CD4-positive, alpha-beta T cell treated with Interleukin-17A for 4 hours (primary cell): ENCODE data around the gene MAST4.

Experiments used
- DNase-seq: peaks from one replicate; pipeline ENCODE4 v3.0.0-alpha.2; 2020; ENCODE audit warnings: mixed read lengths

The MAST4 gene

DNA sequence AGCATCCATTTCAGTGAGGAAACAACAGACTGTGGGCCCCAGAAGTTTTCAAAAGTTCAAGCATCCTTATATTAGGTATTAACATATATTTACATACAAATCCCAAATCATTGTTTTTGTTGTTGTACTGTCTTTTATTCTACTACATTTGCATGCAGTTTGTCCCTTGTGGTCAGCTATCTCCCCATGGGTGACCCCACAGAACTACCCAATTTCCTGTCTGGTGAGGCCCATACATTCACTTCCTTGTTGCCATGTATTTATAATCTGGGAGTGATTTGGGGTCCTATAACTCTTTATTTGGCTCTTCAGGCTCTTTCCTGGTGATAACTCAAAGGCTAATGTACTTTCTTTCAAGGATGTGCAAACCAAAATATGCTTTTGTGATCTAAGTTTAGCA is 603.7 kb downstream of the MAST4 start:
- DNase-seq = no peak

DNA sequence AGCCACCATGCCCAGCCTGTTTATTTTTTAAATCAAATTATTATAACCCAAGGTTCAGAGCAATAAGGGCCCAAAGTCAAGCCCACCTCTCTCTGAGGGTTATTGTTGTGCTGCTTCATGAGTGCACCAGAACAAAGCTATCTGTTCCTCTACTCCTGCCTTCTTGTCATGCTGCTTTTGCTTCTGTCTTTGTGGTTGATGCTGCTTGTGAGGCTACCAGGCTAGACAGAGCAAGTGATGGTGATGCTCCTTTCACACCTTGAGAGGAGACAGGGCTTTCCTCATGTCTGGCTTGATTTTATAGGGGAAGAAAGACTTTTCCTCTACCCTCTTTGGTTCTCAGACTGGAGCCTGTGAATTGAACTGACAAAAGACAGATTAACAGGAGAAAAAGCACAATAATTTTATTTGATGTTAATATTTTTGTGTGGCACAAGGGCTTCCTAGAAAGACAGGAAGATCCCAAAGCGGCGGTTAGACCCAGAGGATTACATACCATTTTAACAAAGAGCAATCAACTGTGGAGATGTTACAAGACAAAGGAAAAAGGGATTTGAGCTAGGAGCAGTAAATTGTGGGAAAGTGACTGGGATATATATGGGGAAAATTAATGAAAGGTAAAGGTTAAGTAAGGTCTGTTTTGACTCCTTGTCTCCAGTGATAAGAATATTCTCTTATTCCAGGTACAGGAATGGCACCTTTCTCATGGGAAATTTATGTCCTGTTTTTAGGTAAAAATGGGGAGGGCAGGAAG is 604.8 kb downstream of the MAST4 start:
- DNase-seq = no peak

DNA sequence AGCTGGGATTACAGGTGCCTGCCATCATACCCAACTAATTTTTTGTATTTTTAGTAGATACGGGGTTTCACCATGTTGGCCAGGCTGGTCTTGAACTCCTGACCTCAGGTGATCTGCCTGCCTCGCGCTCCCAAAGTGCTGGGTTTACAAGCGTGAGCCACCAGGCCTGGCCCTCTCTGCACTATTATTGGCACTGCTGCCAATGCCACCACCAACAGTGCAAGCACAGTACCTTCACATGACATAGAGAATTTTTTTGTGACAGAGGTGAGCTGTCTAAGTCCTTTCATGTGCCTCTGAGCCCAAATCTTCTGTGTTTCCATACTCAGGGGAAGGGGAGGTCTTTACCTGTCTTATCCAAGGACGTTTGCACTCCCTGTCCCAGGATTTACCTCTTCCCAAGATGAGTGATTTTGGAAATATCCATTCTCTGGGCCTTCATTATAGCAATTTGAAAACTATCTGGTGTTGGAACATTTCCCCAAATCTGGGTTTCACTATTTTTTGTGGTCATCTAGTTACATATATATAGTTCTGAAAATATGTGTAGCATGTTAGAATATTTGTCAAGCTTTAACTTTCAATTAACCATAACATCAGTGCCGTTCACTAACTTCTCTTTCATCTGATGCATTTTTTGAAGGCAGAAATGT is 605.8 kb downstream of the MAST4 start:
- DNase-seq = no peak

DNA sequence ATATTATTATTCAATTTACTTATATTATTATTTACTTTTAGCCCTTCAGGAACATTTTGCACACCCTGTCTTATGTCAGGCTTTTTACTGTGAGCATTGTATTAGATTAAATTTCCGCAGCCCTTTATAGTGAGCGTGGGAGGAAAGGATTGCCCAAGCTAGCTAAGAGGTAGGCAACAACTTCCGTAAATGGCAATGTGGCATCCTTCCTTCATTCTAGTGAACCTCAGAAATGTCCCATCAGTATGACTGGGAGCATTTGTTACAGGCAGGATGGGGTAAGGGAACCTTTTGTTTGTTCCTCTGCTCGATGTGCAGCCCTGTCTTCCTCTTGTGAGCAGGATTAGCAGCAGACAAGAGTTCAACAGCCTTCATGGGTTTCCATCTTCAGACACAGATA is 606.6 kb downstream of the MAST4 start:
- DNase-seq = peak; percentile 25

DNA sequence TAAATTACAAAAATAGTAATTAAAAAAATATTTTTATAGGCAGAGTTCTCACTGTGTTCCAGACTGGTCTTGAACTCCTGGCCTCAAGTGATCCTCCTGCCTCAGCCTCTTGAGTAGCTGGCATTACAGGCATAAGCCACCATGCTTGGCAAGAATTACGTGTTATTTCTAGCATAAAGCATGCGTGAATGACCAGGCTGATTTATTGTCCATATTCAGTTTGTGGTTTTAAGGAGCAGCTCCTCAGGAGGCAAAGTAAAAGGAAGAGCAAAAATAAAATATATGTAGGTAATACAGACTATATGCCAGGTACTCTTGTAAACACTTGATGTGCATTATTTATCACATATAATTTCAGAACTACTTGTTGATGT is 607.5 kb downstream of the MAST4 start:
- DNase-seq = no peak

DNA sequence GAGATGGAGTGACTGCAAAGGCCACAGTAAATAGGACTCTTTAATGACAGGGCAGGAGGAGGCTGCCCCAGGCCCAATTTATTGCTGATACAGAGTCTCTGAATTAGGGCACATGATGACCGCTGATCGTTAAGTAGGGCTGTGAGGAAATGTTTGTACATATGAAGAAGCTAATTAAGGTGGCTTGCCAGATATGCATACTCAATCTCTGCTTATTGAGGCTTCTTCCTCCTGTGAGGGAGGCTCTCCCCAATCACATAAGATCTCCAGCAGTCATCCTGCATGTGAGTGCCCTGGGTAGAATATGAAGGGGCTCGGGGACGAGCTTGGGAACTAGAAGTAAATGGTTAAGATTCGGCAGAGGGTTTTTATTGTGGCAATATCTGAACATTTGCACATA is 608.6 kb downstream of the MAST4 start:
- no peak for DNase-seq

DNA sequence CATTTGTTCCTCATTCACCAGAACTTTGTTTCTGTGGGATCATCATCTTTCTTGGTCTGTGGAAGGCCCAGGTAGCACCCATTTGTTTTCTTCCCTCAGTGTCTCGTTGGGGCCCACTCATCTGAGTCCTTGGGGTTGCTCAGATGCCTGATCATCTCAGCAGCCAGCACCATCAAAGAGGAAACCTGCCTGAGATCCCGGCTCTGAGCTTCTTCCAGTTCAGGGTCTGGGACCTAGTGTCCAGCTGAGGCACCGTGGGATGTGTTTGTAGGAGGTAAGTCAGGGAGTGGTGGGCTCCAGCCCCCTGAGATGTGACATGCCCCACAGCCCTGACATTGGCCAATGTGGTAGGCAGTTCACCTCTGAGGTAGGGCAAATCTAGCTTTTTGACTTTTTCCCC is 609.8 kb downstream of the MAST4 start:
- no peak for DNase-seq

DNA sequence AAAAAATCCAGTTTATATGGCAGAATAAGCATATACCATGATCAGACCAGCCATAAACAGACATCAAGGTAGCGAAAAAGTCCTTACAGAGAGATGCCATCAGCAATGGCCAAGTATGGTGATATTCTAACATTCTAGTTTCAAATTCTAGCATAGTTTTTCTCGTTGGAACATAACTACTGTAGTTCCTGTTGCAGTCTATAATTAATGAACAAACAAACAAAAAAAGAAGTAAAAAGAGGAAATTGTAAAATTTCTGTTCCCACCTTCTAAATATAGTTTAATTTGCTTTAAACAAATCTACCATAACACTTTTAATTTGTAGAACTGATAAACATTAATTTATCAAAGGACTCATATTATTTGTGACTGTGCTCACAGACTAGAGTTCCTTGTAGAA is 610.3 kb downstream of the MAST4 start:
- DNase-seq = no peak

DNA sequence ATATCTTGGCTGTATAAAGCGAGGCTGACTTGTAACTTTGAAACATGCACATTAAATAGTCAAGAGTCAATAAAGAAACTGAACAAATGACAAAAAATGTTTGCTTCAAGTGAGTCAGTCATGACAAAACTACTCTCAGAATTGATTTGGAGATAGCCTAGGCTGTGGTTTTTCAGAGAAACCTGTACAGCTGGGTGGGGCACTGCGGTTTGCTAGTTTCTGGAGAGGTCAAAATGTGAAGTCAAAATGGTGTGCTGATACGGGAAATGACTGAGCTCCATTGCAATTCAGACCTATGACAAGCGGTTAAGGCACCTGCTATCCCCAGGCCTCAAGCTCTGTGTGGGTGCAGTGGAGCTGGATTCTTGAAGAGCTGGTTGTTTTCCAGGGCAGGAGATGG is 610.7 kb downstream of the MAST4 start:
- DNase-seq = peak; percentile 86

DNA sequence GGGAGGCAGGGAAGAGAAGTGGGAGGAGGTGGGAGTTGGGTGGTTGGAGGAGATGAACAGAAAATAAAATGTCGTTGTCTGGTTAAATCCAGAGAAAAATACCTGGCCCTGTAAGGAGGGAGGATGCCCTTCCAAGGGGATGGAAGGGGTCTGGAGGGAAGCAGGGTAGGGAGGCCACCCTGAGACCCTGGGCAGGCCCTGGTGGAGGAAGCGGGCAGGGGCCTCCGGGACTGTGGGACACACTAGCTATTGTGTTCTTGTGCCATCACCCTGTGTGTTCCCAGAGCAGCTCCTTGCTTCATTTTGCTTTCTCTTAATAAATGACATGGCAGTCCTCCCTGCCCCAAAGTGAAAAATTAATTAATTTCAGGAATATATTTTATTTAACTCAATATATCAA is 612.2 kb downstream of the MAST4 start:
- DNase-seq = no peak

DNA sequence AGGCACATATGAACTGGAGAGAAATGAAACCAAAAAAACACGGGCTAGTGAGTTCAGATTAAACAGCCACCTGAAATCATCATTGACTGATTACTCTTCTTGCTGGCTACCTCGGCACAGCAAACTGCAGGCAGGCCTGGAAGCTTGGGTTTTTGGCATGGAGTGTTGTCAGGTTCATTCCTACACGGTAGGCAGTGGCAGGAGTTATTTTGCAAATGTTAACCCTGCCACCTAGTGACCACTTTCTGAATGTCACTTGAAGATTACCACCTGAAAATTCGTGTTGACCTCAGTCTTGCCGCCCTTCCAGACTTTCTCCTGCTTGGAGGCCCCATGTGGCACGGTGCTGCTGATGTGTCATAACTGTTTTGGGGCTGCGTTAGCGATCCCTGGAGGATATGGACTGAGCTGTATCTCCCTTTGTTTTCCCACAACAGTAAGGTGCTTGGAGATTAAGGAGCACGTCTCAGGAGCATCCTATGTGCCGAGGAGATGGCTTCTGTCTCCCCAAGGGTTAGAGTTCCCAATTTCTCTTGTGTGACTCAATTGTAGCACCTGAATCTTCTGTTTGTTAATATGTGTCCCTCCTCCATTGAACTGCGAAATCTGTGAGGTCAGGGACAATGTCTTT is 613.1 kb downstream of the MAST4 start:
- peak; percentile 76 for DNase-seq

DNA sequence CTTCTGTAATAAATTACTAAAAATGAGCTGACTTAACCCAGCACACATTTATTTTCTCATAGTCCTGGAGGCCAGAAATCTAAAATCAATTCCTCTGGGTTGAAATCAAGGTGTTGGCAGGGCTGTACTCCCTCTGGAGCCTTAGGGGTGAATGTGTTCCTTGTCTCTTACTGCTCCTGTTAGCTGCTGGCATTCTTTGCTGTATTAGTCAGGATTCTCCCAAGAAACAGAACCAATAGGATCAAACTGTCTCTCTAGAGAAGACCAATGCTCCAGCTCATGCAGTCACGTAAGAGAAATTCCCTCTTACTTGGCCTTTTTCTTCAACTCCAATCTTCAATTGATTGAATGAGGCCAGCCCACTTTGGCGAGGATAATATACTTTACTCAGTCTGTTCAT is 615.7 kb downstream of the MAST4 start:
- DNase-seq = no peak

DNA sequence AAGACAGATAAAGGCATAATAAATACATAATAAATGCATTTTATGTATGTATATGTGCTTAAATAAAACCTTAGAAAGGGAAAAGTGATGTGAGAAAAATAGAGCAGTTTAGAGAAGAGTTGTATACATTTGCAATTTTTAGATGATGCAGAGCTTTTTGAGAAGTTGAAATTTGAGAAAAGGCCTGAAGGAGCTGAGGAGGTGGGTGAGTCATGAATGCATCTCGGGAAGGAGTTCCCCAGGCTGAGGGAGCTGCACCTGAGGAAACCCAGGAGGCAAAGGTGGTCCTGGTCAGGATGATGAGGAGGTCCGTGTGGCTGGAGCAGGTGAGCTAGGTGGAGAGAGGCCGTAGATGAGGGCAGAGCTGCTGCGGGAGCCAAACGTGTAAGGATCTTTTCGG is 617.8 kb downstream of the MAST4 start:
- DNase-seq = no peak

DNA sequence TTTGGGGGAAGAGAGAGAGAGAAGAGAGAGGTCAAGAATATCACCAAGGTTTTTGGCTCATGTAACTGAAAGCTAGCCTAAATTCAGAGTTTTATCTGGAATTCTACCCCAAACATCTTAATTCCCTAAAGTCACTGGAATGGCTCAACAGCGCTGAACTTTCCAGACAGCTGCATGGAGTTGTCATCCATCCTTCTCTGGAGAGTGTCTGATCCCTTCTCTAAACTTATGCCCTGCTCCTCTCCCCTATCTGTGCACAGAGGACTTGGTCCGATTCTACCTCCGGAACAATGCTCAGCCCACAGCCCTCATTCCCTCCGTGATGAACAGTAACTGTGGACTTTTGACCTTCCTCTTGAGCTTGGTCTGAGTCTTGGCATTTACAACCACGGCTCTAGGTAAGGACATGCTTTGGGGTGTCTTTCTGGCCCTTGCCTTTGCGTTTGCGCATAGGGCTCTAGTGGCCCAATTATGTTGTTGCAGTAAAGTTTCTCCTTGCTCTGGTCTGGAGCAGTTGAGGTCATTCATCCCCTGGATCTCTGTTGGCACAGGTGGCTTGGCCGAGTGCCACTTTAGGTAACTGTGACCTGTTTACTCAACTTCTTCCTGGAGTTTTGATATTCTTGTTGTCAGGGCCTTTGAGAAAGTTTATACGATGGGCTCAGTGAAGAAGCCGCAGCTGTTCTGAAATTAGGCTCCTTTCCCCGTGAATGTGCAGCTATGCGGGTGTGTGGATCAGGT is 618.7 kb downstream of the MAST4 start:
- DNase-seq = no peak

DNA sequence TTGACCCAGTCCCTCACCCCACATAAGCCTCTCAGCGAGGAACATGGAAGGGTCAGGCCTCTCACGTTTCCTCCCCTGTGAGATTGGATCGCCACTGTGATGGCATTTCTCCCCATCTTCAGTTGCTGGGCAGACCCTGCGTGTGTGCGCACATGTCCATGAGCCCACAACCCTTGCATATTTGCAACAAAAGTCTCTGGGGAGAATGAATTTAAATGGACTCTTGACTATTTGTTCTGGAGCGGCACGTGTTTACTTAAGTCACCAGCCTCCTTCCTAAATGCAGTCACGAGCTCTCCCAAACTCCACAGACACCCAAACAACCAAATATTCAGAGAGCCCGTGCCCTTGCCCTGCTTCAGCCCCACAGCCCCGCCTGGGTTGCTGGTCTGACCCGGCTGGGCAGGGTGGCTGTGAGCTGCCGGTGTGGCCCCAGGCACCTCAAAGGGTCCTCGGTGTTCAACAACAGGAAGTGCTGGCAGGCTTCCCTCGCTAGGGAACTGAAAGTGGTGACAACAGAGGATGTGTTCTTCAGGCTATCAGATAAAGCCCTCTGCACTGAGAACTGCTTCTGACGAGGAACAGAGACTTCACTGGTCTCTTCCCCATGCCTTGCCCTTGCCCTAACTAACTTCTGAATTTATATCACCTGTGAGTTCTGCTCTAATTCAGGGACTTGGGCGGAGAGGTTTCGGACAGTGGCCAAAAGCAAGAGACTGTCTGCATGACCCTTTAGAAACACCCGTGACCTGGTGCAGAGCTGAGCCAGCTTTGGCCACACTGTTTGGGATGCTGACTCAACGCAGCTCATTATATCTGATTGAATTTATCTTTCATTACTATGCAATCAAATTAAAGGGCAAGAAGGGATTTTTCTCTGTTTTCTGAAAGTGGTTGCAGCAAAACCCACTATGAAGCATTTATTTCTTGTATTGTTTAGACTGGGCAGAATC is 619.6 kb downstream of the MAST4 start:
- DNase-seq = peak; percentile 84

DNA sequence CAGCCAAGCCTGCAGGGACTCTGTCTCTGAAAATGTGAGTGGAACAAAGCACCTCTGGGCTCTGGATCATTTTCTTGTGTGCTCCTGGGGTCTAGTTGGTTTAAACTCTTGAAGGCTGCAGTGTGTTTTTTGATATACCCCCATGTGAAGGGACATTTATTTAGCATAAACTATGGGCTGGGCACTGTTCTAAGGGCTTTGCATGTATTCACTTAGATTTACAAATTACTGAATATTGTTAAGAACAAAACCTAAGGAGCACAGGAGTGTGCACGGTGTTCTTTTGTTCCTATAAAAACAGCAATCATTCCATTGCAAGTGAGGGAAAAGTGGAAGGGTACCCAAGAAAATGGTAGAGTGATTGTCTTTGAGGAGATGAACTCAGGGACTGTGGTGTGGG is 620.4 kb downstream of the MAST4 start:
- DNase-seq = no peak
